COLO668 (cell line): ENCODE results near the gene PTTG1IP.

Source experiments
- DNase-seq: peaks from one replicate; lab custom pipeline; 2025; ENCODE audit not compliant: unreplicated experiment; lab: John Stamatoyannopoulos, UW

The PTTG1IP gene

DNA sequence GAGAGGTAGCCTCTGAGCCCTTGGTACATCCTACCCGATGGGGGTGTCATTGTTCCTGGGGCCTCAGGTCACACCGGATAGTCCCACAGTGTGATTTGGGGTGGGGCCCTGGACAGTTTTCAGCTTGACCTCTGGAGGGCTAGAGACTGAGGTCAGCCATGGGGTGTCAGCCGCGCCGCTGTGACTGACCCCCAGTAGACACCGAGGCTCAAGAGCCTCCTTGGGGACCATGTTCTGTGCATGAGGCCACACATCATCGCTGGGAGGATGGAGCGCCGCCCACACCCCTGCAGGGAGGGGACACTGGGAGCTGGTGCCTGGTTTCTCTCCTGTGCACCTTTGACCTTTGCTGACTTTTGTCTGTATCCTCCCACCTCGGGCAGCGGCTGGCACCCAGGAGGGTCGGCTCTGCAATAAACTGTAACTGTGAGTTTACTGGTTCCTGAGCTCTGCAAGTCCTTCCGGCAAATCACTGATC is 24.6 kb upstream of the PTTG1IP start:
- no peak for DNase-seq

DNA sequence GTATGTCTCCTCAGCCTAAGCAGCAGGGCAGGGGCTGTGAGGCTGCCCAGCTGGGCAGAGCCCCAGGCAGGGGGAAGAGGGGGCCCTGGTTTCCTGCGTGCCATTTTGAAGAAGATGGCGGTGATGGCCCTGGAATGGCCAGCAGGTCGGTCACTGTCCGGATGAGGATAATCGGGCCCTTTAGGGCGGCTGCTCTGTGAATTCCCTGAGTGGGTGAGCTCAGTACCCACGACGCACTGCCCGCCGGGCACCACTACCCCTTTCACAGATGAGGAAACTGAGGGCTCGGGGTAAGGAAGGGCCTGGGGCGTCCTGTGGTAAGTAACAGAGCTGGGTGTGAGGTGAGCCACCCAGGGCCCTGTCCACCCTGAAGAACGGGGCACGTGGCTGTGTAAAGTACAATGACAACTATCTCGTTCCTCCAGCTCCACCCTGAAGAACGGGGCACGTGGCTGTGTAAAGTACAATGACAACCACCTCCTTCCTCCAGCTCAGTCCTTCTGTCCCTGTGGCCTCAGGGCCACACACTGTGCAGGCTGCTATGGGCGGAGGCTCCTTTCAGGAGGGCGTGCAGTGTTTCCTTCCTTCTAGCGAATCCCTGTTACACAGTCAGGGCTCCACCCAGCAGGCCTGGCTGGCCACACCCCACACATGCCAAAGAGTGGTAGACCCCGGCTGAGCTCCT is 24.0 kb upstream of the PTTG1IP start:
- DNase-seq = no peak

DNA sequence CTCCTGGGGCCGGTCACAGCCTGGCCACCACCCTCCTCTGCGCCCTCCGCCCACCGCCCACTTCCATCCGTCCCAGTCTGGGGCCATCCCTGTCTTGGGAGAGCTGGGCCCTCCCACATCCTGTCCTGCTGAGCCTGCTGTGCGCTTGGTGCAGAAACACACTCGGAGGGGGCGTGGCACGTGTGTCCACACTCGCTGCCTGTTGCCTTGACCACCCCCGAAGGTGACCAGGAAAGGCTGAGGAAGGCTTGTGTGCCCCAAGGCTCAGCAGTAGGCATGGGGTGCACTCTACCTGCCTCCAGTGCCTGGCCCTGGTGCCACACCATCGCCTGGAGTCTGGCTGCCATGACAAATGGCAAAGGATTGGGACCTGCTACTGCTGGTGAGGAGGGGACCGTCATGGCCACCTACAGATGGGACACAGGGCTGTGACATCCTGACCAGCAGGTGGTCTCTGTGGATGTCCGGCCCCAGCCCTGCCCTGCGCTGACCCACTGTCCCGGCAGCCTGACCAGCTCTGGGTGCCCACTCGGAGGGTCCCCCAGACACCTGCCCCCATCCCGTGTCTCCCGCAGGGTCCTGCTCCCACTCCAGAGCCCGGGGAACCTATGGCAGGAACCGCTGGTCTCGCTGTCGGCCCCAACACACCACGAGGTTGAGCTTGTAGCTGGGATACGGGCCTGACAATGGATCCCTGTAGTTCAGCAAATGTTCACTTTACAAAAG is 23.2 kb upstream of the PTTG1IP start:
- no peak for DNase-seq

DNA sequence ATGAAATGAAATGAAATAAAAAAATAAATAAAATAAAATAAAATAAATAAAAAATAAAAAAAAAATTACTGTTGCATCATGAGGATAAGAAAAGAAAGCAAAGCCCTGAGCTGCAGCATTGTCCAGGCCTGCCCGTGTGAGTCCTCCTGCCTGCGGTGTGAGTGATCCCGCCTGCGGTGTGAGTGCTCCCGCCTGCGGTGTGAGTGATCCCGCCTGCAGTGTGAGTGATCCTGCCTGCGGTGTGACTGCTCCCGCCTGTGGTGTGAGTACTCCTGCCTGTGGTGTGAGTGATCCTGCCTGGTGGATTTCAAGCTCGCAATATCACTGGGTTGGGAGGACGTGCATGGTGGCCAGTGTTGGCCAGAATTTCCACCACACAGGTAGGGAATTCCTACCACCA is 22.4 kb upstream of the PTTG1IP start:
- no peak for DNase-seq

DNA sequence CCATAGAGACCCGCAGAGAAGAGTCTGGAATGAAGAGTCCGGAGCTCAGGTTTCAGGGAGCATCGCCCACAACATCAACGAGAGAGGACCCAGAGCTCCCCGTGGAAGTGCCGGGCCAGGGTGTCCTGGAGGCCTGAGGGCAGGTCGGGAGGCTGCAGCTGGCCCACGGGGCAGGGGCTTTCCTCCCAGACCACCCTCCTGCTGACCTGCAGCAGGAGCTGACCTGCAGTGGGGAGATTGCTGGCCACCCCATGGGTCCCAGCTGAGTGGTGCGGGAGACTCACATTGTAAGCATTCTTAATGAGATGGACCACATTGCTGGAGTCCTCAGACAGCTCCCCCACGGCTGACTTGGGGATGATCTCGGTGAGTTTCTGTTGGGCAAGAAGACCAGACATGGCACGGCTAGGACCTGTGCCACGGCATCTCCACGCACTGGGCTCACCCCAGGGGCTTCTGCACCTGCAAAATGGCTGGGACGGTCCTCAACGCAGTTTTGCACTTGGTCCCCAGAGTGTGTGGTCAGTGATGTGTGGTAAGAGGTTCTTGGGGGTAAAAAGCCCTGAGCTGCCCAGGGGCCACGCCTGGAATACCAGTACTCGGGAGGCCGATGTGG is 21.3 kb upstream of the PTTG1IP start:
- no peak for DNase-seq

DNA sequence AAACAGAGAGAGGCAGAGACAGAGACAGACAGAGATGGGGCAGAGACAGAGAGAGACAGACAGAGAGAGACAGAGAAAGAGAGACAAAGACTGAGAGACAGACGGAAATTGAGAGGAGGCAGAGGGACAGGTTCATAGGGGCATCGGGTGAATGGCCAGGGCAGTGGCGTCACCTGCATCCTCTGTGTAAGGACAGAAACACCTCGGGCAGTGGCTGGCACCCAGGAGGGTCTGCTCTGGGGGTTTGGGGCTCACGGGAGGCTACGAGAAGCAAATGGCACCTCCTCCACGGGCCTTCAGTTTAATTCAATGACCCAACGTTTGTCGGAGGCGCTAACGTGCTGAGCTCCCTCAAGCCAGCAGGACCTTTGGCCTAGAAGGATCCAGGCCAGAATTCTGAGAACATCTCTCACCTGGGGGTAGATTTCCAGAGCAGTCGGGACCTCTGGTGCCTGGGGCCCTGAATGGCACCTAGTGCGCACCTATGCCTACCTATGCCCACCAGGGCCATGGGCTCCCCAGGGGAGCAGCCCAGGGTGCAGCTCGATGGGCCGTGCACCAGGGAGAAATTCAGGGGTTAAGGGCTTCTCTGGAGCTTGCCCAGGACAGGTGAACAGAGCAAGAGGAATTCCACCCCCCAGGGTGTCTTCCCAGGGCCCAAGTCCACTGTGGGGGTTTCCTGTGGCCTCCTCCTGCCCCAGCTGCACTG is 20.6 kb upstream of the PTTG1IP start:
- no peak for DNase-seq

DNA sequence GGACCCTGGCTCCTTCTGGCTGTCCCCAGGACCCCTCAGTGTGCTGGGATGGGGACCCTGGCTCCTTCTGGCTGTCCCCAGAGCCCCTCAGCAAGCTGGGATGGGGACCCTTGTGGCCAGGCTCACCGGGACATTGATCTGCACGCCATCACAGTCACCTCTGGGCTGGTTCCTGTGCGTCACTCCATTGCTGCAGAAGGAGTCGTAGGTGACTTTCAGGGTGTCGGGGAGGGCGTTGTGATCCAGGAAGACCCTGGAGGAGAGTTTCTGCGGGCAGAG is 19.7 kb upstream of the PTTG1IP start:
- no peak for DNase-seq

DNA sequence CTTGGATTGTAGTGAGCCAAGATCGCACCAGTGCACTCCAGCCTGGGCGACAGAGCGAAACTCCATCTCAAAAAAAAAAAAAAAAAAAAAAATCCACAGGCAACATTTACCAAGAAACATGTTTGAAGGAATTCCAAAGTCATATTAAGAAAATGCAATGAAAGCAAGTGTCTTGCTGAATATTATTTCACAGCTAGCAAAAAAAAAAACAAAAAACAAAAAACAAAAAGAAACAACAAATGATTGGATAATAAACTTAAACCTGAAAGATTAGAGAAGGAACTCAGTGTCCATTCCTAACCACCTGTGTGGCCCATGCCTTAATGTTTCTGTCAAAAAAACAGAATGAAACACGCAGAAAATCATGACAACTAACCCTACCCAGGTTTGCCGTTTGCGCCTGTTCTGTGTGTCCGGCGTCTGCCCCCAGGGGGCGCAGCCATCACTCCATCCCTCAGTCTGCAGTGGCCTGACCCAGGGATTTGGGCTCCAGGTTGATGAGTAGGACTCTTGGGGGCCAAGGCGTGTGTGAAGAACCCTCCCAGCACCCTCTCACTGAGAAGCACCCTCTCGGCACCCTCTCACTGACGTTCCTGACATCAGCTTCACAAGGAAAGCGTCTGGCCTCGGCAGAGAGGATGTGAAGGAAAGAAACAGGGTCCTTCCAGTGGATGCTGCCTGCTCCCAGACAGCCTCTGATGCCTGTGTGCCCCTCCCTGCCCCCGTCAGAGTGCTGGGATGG is 19.2 kb upstream of the PTTG1IP start:
- DNase-seq = peak; percentile 60

DNA sequence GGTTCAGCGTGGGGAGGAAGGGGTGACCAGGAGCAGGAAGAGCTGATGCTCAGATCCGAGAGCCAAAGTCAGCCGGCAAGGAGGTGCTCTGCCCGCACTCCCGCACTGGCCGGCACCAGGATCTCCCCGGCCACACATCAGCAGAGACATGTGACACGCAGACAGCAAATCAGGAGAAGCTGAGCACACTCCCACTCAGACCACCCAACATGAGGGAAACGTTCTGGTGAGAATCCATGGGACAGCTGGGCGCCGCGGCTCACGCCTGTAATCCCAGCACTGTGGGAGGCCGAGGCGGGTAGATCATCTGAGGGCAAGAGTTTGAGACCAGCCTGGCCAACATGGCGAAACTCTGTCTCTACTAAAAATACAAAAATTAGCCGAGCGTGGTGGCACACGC is 18.6 kb upstream of the PTTG1IP start:
- no peak for DNase-seq

DNA sequence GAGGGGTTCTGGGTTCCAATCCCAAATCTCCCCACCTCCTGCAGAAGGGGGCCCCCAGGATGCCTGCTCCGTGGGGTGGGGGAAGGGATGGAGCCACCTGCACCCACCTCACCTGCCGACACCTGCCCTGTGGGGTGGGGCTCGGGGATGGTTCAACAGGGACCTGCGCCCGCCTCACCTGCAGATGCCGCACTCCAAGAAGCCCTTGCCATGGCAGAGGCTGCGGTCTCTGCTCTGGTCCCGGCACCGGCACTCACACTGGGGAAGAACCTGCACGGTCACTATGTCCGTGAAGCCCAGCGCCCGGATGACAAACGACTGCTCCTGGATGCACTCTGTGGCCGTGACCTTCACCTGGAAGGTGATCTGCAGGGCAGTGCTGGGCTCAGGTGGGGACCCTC is 18.1 kb upstream of the PTTG1IP start:
- DNase-seq = no peak

DNA sequence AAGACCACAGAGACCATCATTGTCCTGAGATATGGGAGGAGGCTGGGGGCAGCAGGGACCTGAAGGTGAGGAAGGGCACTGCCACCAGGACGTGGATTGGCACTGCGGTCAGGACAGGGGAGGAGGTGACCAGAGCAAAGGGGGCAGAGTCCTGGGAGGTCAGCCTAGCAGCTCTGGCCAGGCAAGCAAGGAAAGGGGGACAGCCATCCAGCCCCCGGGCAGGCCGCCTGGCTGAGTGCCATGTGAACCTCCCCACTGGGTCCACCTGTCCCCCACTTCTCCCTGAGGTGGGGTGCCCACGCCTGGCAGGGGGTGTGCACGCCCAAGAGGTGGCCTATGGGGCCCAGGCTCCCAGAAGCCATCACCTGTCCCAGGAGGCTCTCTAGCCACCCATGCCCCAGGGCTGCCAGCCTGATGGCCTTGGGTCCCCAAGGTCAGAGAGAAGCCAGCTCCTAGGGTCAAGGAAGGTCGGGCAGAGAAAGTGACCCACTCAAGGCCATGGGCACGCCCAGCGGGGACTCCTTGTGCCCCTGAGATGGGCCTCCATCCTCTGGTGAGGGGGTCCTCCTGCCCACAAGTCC is 17.6 kb upstream of the PTTG1IP start:
- DNase-seq = no peak

DNA sequence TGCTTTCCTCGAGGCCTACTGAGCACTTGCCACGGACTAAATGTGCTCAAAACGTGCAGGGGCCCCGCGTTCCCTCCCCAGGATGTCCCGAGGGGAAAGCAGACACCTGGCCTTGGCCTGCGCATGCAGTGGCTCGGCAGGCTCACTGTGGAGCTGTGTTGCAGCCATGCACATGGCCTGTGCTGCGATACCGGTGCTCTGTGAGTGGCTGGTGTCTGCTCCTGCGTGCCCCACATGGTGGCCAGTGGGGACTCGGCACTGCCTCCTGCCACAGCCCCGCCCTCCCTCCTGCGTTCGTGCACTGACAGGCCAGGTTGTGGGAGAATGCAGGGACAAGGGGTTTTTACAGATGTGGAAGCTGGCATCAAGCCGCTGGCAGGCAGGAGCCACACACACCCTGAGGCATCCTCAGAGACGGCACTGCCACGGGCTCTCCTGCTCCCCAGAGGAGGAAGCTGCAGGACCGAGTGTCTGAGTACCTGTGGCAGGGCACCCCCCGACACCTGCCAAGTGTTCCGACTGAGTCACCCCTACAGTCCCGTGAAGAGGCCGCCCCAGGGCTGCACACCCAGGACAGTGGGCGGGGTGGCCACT is 16.9 kb upstream of the PTTG1IP start:
- no peak for DNase-seq

DNA sequence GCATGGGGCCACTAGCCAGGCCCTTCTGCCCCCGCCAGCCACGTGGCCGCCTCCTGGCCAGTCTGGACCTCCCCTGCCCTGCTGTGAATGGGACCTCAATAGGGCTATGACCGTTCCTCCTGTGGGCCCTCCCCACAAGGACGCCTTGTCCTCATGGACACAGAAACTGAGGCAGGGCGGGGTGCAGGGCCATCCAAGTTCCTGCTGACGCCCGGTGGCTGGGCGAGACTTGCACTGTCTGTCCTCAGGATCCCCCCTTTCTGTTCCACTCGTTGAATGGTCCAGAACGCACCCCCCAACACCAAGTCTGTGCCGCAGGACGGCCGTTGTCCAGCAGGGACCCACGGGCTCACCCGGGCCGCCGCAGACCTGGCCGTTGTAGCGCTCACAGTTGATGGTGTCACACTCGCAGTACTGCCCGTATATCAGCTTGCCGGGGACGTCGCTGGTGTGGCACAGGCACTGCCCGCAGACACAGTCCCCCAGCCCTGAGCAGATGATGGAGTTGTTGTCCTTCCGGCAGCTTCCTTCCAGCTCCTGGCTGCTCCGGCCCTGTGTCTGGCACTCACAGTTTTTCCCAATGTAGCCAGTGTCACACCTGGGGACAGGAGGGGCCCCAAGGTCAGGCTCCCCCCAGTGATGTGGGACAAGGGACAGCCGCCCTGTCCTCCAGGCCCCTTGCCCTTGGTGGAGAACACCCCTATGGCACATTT is 16.3 kb upstream of the PTTG1IP start:
- no peak for DNase-seq

DNA sequence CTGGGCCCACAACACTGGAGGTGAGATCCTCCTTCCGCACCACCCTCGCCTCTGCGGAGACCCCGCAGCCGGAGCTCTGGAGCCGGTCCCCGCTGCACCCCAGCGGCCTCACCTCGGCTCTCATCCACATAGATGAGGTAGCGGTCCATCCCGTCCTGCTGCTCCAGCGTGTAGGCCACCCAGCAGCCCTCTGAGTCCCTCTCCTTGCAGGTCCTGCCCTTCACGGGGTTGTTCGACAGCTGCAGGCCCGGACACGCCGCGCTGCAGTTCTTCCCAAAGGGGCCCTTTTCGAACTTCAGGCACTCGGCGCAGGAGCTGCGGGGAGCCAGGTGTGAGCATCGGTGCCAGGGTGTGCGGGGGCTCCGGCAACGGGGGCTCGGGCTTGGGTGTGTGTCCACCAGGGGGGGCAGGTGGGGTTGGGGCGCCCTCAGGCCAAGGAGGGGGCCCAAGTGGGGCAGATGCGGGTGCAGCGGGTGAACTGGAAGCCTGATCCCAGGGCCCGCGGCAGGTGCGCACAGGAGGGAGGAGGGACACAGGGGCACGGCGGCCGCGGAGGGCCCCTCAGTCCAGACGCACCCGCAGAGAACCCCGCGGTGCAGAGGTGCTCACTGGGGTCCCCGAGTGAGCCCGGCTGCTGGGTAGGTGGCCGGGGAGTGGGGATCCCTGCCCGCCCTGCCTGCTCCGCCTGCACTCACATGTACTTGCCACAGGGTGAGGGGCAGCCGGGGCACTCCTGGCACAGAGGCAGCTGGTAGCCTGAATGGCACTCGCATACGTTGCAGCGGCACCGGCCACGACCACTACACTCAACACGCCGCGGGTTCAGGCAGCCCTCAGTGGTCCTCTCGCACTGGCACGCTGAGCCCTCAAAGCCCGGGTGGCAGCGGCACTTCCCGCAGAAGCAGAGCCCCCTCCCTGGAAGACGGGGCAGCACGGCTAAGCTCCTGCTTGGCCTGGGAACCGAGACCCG is 15.4 kb upstream of the PTTG1IP start:
- no peak for DNase-seq

DNA sequence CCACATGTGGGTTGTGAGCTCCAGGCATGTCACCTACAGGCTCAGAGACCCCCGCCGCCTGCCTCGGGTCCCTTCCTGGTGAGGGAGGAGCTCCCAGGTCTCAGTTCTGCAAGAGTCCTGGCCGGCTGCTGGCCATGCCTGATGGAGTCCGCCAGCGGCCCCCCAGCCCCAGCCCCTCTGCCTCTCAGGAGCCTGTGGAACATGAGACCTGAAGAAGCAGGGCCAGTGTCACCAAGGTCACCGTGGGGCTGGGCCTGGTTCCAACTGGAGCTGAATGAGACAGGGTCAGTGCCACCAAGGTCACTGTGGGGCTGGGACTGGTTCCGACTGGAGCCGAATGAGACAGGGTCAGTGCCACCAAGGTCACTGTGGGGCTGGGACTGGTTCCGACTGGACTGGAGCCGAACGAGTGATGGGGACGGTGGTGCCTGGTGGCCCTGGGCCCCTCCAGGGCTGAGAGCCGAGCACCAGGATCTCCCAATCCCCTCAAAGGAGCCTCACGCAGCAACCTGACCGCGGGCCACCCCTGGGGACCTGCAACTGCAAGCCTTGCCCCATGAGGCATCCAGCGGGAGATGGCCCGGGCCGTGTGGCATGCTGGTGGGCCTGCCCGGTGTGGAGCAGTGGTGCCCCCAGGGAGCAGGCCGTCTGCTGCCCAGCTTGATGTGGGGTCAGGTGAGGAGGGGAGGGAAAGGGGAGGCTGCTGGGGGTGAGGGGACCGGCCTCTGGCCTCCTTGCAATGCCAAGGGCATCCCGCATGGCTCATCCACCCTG is 14.5 kb upstream of the PTTG1IP start:
- DNase-seq = no peak

DNA sequence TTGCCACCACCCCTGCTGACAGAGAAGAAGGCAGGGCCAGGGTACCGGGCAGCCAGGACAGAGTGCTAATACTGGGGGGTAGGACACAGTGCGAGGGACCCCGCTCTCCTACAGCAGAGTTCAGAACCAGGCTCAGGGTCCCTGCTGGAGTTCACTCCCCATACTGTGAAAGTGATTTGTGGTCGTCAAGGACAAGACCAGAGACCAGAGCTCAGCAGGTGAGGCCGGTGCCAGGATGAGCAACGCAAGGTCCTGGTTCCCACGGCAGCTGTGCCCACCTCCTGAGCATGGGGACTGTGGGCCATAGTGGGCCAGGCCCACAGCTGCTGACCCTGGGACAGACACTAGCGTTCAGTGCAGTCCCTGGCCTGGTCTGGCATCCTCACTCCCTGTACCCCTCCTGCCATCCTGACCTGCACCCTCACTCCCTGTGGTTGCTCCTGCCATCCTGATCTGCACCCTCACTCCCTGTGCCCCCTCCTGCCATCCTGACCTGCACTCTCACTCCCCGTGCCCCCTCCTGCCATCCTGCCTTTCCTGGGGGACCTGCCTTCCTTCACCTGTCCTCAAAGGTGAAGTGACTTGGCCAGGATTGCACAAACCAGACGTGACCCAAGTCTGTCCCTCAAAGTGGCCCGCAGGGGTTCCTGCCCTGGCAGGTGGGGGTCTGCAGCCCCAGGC is 13.8 kb upstream of the PTTG1IP start:
- no peak for DNase-seq
